Measurements from ENCODE around the gene LSAMP. TPM values are rescaled to one million over a fixed set of nuclear protein-coding genes. Genes with fewer than 3 reads are reported as not detected.

LSAMP gene
- total and polyA plus RNA-seq, 9 of the 15 experiments (the other 6 are each of a cell fraction or from before 2014, with no cell fraction given) = 0.09 to 0.11 TPM; not detected in 7

DNA sequence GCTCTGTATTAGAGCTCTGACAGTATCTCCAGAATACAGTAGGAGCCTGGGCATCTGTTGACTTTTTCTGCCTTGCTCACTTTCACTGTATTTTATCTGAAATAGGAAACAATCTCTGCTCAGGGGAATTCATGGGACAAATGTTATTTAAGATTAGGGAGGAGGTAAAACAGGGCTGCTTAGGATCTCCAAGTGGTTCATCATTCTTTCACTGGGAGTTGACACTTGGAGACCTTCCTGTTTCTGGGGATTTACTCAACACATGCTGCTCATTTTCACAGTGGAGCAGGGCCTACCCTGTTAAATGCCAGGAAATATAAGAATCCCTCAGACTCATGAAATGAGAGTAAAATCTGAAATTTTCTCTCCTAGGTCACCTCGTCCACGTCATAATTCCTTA, 636.5 kb downstream of the LSAMP start (continued):
- TF ChIP-seq, protein P1, sequence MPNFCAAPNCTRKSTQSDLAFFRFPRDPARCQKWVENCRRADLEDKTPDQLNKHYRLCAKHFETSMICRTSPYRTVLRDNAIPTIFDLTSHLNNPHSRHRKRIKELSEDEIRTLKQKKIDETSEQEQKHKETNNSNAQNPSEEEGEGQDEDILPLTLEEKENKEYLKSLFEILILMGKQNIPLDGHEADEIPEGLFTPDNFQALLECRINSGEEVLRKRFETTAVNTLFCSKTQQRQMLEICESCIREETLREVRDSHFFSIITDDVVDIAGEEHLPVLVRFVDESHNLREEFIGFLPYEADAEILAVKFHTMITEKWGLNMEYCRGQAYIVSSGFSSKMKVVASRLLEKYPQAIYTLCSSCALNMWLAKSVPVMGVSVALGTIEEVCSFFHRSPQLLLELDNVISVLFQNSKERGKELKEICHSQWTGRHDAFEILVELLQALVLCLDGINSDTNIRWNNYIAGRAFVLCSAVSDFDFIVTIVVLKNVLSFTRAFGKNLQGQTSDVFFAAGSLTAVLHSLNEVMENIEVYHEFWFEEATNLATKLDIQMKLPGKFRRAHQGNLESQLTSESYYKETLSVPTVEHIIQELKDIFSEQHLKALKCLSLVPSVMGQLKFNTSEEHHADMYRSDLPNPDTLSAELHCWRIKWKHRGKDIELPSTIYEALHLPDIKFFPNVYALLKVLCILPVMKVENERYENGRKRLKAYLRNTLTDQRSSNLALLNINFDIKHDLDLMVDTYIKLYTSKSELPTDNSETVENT (CRISPR knock-in tag; IDR thresholded peaks at IDR 0.05) = no peak
- no peak for TF ChIP-seq CC2D1A (IDR thresholded peaks at IDR 0.05)

DNA sequence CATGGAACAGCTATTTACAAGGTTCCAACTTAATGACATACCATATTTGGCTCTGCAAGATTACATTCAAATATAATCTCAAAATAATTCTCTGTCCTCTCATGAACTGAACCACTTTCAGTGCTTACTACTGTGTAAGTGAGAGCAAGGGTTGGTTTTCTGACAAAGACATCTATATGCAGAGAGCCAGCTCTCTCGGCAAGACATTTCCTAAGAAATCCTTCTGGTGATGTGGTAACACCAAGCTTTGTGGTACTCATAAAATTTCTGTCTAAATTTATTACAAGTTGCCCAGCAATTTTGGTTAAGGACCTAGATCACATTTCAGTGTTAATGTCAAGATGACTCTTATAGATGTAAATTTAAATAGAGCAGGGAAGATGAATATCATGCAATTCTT, 637.0 kb downstream of the LSAMP start:
- intact Hi-C loops (cut with micrococcal nuclease) (no loop called here), in situ Hi-C loops (cut with MboI) (no loop called here)
- Histone ChIP-seq H3K9ac (ENCODE audit: insufficient read depth in 1 of 2, low read depth in 2 of 2, low read length in 2 of 2) (no peak overlapping the region), H4K20me1 (replicated peaks; ENCODE audit: control insufficient read depth, insufficient read depth, low read length) (no peaks in the 10 kb centered on the region), H3K4me3 (no peak overlapping the region), H3K4me1 (replicated peaks in 1 of 2; ENCODE audit: control insufficient read depth in 2 of 2, insufficient read depth in 2 of 2, low read length in 2 of 2) (no peaks in the 10 kb centered on the region), H3K9me3 (replicated peaks; ENCODE audit: control insufficient read depth, insufficient read depth, low read depth, low read length) (no peaks in the 10 kb centered on the region), H3K36me3 (ENCODE audit: control insufficient read depth, insufficient read depth, low read length) (no peaks in the 10 kb centered on the region), H3K27ac (ENCODE audit: extremely low read depth, low read depth, low read length) (no peak overlapping the region), H2AFZ (ENCODE audit: low read depth, low read length) (no peak overlapping the region), H3K79me2 (ENCODE audit: control insufficient read depth, insufficient read depth, low read length) (no peaks in the 10 kb centered on the region), H3K9me1 (ENCODE audit: control insufficient read depth, insufficient read depth, low read length) (no peaks in the 10 kb centered on the region), H3K27me3 (ENCODE audit: control insufficient read depth in 2 of 2, insufficient read depth in 2 of 2, low read length in 2 of 2) (peaks cover 0 to 5% of the 10 kb centered on the region in 2 experiments; a peak in 2 of 5 replicates), H3K4me2 (ENCODE audit: insufficient read depth, low read length) (no peak overlapping the region)
- DNase-seq (ENCODE audit: extremely low read depth in 1 of 4, low spot score in 3 of 4) = no peak
- no TSS peak for BruUV-seq (replicated peaks)
- POLR2A ChIA-PET = interaction anchor here (0.8 kb wide), 1 partner anchor 593 kb away, joined by 3 read pairs; no protein-coding TSS in a partner anchor
- CTCF ChIA-PET (ENCODE audit: low intra/inter-chr PET ratio) = no interaction called here
- no peak for FAIRE-seq
- no peak for ATAC-seq
- 14% methylated on average over 1 of the region's 1 CpG for WGBS (ENCODE audit: insufficient coverage, low coverage, missing lambda C conversion rate)
- TF ChIP-seq BACH1 (tag; IDR thresholded peaks at IDR 0.05) (no peak), SRF (CRISPR knock-in tag; IDR thresholded peaks at IDR 0.05) (no peak), HDAC3 (IDR thresholded peaks at IDR 0.05; ENCODE audit: borderline replicate concordance, partially characterized antibody) (no peak), POLR2G (IDR thresholded peaks at IDR 0.05; ENCODE audit: low read depth, low read length) (no peak), EP300 (IDR thresholded peaks at IDR 0.05; ENCODE audit: low read length) (no peak), ZBED1 (IDR thresholded peaks at IDR 0.05) (no peak), DMBX1 (CRISPR knock-in tag; IDR thresholded peaks at IDR 0.05; ENCODE audit: borderline replicate concordance) (no peak)
- TF ChIP-seq, protein P2, sequence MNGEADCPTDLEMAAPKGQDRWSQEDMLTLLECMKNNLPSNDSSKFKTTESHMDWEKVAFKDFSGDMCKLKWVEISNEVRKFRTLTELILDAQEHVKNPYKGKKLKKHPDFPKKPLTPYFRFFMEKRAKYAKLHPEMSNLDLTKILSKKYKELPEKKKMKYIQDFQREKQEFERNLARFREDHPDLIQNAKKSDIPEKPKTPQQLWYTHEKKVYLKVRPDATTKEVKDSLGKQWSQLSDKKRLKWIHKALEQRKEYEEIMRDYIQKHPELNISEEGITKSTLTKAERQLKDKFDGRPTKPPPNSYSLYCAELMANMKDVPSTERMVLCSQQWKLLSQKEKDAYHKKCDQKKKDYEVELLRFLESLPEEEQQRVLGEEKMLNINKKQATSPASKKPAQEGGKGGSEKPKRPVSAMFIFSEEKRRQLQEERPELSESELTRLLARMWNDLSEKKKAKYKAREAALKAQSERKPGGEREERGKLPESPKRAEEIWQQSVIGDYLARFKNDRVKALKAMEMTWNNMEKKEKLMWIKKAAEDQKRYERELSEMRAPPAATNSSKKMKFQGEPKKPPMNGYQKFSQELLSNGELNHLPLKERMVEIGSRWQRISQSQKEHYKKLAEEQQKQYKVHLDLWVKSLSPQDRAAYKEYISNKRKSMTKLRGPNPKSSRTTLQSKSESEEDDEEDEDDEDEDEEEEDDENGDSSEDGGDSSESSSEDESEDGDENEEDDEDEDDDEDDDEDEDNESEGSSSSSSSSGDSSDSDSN (IDR thresholded peaks at IDR 0.05; ENCODE audit: borderline replicate concordance in 1 of 2, low read depth in 2 of 2, low read length in 2 of 2) = no peak
- TF ChIP-seq, protein P3, sequence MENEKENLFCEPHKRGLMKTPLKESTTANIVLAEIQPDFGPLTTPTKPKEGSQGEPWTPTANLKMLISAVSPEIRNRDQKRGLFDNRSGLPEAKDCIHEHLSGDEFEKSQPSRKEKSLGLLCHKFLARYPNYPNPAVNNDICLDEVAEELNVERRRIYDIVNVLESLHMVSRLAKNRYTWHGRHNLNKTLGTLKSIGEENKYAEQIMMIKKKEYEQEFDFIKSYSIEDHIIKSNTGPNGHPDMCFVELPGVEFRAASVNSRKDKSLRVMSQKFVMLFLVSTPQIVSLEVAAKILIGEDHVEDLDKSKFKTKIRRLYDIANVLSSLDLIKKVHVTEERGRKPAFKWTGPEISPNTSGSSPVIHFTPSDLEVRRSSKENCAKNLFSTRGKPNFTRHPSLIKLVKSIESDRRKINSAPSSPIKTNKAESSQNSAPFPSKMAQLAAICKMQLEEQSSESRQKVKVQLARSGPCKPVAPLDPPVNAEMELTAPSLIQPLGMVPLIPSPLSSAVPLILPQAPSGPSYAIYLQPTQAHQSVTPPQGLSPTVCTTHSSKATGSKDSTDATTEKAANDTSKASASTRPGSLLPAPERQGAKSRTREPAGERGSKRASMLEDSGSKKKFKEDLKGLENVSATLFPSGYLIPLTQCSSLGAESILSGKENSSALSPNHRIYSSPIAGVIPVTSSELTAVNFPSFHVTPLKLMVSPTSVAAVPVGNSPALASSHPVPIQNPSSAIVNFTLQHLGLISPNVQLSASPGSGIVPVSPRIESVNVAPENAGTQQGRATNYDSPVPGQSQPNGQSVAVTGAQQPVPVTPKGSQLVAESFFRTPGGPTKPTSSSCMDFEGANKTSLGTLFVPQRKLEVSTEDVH (IDR thresholded peaks at IDR 0.05; ENCODE audit: low read depth, partially characterized antibody) = no peak
- TF ChIP-seq, protein P4, sequence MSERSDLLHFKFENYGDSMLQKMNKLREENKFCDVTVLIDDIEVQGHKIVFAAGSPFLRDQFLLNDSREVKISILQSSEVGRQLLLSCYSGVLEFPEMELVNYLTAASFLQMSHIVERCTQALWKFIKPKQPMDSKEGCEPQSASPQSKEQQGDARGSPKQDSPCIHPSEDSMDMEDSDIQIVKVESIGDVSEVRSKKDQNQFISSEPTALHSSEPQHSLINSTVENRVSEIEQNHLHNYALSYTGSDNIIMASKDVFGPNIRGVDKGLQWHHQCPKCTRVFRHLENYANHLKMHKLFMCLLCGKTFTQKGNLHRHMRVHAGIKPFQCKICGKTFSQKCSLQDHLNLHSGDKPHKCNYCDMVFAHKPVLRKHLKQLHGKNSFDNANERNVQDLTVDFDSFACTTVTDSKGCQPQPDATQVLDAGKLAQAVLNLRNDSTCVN (CRISPR knock-in tag; IDR thresholded peaks at IDR 0.05) = no peak
